NCI-H1092 treated with DMSO at 0.1 percent for 48 hours (cell line): Measurements from ENCODE around the gene MUTYH.
A peak's percentile ranks its signal among the peaks of the same experiment; 100 is the strongest.
"Not testable (repeated sequence)": the region's sequence is repeated elsewhere in the genome, so short reads cannot be mapped to it uniquely, and the experiment has no call there.

ENCODE experiments used
- DNase-seq: peaks from one replicate; lab custom pipeline; 2025; lab: John Stamatoyannopoulos, UW

Gene MUTYH

GRCh38 chr1:45339789-45340558, at the start of gene MUTYH, which contains the start of gene TOE1:
Gene MUTYH, minus strand, starts transcription at chr1:45340440. Its CDS starts 5,935 bp downstream, at chr1:45334505.
Gene TOE1, plus strand, starts transcription at chr1:45340170. Its CDS starts 83 bp downstream, at chr1:45340253.
- peak; percentile 97 for DNase-seq

GRCh38 chr1:45386219-45386618, 46.0 kb upstream of the MUTYH start:
- no peak for DNase-seq

GRCh38 chr1:45385302-45385701, 45.1 kb upstream of the MUTYH start:
- DNase-seq, result peak; percentile 79

GRCh38 chr1:45384213-45384612, 44.0 kb upstream of the MUTYH start:
- DNase-seq, result not testable (repeated sequence)

- no peak for DNase-seq
Measured at GRCh38 chr1:45383191-45383590, 43.0 kb upstream of the MUTYH start.

GRCh38 chr1:45381243-45381642, 41.0 kb upstream of the MUTYH start:
- no peak for DNase-seq

- no peak for DNase-seq
Measured at GRCh38 chr1:45380730-45381129, 40.5 kb upstream of the MUTYH start.

- DNase-seq, result no peak
Measured at GRCh38 chr1:45380125-45380524, 39.9 kb upstream of the MUTYH start.

- no peak for DNase-seq
Measured at GRCh38 chr1:45379524-45379923, 39.3 kb upstream of the MUTYH start.

GRCh38 chr1:45378184-45378583, 37.9 kb upstream of the MUTYH start:
- no peak for DNase-seq

- no peak for DNase-seq
Measured at GRCh38 chr1:45375104-45376090, 35.2 kb upstream of the MUTYH start.

GRCh38 chr1:45373573-45373972, 33.3 kb upstream of the MUTYH start:
- DNase-seq, result no peak

GRCh38 chr1:45370575-45370974, 30.3 kb upstream of the MUTYH start:
- DNase-seq, result no peak

- no peak for DNase-seq
Measured at GRCh38 chr1:45365051-45365450, 24.8 kb upstream of the MUTYH start.

- no peak for DNase-seq
Measured at GRCh38 chr1:45364294-45364693, 24.1 kb upstream of the MUTYH start.

GRCh38 chr1:45360981-45361380, 20.7 kb upstream of the MUTYH start:
- DNase-seq, result not testable (repeated sequence)

GRCh38 chr1:45359882-45360513, 19.8 kb upstream of the MUTYH start:
- peak; percentile 64 for DNase-seq

GRCh38 chr1:45356186-45356585, 15.9 kb upstream of the MUTYH start:
- no peak for DNase-seq

- DNase-seq, result no peak
Measured at GRCh38 chr1:45355683-45356082, 15.4 kb upstream of the MUTYH start.

- no peak for DNase-seq
Measured at GRCh38 chr1:45354838-45355237, 14.6 kb upstream of the MUTYH start.

- no peak for DNase-seq
Measured at GRCh38 chr1:45353685-45354084, 13.4 kb upstream of the MUTYH start.

GRCh38 chr1:45351508-45351907, 11.3 kb upstream of the MUTYH start:
- DNase-seq, result no peak
